Stimulated activated CD4-positive, alpha-beta T cell treated with anti-CD3 and anti-CD28 coated beads, Interleukin-12 subunit alpha, Interleukin-12 subunit beta, amount 100 ng/mL, for 48 hours (primary cell): ENCODE data around the gene ZNF439.
"Not testable (repeated sequence)": the region's sequence is repeated elsewhere in the genome, so short reads cannot be mapped to it uniquely, and the experiment has no call there.

Experiments used
- DNase-seq, 3 donors: peaks; one replicate each; pipeline ENCODE4 v3.0.0-alpha.2; 2020; ENCODE audit warnings: low read depth in 2 of 3, low spot score in 1 of 3

ZNF439 gene

GRCh38 chr19:11848594-11849469, at the start of gene ZNF439:
ZNF439 (plus strand) TSS chr19:11848726; CDS start chr19:11848868, 142 bp downstream.
- DNase-seq, result peak; percentile 74 to 87 (median 86)

DNA sequence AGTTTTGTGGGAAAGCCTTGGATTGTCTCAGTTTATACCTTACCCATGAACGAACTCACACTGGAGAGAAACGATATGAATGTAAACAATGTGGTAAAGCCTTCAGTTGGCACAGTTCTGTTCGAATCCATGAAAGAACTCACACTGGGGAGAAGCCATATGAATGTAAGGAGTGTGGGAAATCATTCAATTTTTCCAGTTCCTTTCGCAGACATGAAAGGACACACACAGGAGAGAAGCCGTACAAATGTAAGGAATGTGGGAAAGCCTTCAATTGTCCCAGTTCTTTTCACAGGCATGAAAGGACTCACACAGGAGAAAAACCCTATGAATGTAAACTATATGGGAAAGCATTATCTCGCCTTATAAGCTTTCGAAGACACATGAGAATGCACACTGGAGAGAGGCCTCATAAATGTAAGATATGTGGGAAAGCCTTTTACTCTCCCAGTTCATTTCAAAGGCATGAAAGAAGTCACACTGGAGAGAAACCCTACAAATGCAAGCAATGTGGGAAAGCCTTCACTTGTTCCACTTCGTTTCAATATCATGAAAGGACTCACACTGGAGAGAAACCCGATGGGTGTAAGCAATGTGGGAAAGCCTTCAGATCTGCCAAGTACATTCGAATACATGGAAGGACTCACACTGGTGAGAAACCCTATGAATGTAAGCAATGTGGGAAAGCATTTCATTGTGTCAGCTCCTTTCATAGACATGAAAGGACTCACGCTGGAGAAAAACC, 42.0 kb upstream of the ZNF439 start:
- DNase-seq, result no peak

- no peak for DNase-seq
These were observed 41.5 kb upstream of the ZNF439 start for GRCh38 chr19:11807099-11807380.

- DNase-seq, result no peak
These were observed 34.9 kb upstream of the ZNF439 start for GRCh38 chr19:11813703-11814028.

DNA sequence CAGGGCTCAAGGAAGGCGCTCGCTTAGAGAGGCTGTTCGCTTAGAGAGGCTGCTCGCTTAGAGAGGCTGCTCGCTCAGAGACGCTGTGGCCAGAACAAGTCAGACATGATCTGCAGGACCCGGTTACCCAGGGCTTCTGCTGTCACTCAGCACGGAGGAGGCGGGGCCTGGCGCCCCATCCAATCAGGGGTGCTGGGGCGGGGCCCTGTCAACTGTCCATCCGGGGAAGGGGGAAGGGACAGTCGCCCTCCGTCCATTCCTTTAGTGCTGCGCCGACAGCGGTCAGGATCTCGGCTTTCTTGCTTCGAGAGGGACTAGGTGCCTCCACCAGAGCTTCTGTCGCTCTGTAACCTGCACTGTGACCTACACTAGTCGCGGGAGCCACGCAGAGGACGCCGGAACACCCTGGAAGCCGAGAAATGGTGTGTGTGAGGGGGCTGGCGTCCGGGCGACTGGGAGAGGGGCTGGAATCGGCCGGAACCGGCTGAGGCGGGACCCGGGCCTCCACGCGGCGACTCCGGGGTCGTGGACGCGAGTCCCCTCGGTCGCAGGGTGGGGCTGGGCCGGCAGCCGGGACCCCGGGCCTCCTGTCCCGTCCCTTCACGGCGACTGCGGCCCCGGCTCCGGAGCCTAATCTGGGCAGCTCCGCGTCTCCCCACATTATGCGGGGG, 34.4 kb upstream of the ZNF439 start, which contains the start of gene ZNF440:
ZNF440 (plus strand) TSS at position 245 of the 671 bp plus-strand sequence; CDS start at position 420, 175 bp downstream.
- DNase-seq, result peak; percentile 78 to 87 (median 87)

- DNase-seq, result no peak
These were observed 33.9 kb upstream of the ZNF439 start for GRCh38 chr19:11814700-11815035.

DNA sequence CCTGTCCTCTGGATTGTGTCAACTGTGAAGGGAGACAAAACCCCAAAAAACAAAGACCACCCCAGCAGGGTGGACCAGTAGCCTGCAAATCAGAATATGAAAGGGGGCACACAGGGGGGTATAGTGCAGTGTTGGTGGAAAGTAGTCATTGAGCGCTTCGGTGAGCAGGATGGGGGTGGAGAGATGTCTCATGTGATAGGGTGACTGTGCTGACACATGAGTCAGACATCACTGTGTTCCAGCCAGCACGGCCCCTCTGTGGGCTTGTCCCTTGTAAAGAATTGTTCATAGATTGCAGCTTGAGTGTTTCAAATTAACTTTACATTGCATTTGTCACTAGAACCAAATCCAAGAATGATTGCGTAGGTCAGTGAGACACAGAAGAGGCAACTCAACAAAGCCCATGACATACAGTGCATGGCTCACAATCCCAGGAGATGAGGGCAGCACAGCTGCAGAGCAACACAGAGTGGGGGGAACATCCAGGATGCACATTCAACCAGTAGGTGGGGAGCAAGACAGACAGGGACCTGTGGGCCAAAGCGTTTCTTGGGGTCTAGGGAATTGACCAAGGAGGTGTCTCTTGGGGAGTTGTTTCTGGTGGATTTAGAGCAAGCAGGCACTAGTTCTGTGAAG, 26.9 kb upstream of the ZNF439 start:
- DNase-seq, result no peak

DNA sequence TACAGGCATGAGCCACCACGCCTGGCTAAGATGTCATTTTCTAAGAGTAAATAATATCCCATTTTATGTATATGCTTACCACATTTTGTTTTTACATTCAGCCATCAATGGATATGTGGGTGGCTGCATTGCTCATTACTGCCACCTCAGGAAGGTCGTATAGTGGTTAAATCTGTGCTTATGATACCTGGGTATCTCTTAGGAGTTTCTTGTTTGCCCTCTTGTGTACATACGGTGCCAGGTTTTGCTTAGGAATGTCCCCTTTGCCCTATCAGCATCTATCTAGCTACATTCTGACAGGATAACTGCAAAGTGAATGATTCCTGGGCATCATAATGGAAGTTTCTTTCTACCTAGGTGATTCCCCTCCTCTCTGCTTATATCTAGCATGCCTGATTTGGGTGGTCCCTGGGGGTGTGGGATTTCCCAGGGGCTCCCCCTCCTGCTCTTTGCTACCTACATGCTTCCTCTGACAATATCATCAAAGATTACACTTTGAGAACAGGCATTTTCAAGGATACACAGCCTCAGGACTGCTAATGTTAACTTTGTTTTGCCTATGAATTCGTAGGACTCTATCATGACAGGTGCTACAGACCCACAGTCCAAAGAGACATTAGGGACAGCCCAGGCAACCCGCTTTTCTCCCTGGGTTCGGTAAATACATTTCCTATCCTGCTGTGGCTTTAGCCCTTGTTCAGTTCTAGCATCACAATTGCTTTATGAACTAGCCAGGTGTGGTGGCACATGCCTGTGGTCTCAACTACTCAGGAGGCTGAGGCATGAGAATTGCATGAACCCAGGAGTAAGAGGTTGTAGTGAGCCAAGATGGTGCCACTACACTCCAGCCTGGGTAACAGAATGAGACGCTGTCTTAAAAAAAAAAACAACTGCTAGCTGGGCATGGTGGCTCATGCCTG, 19.3 kb upstream of the ZNF439 start:
- not testable (repeated sequence) for DNase-seq

GRCh38 chr19:11832253-11832912, 16.1 kb upstream of the ZNF439 start:
- DNase-seq, result no peak

DNA sequence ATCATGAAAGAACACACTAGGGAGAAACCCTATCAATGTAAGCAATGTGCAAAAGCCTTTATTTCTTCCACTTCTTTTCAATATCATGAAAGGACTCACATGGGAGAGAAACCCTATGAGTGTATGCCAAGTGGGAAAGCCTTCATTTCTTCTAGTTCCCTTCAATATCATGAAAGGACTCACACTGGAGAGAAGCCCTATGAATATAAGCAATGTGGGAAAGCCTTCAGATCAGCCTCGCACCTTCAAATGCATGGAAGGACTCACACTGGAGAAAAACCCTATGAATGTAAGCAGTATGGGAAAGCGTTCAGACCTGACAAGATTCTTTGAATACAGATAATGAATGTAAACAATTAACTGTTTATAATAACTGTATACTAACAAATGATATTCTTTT, 15.0 kb upstream of the ZNF439 start:
- DNase-seq, result no peak

DNA sequence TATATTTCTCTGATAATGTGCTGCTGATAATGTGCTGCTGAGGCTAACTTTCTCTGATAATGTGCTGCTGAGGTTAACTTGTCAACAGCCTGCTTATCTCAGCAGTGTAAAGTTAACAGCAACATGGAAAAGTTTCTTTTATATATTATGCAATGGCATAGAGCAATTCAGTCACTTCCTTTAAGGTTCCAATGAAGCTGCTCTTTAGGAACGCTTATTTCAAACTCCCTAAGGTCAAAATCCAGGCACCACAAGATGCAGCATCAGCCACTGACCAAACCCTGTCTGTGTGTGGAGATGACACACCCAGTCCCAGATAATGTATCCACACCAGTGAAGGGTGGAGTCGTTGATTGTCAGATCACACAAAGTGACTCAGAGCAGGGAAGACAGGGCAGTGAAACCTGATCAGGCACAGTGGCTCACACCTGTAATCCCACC, 12.9 kb upstream of the ZNF439 start:
- not testable (repeated sequence) for DNase-seq

DNA sequence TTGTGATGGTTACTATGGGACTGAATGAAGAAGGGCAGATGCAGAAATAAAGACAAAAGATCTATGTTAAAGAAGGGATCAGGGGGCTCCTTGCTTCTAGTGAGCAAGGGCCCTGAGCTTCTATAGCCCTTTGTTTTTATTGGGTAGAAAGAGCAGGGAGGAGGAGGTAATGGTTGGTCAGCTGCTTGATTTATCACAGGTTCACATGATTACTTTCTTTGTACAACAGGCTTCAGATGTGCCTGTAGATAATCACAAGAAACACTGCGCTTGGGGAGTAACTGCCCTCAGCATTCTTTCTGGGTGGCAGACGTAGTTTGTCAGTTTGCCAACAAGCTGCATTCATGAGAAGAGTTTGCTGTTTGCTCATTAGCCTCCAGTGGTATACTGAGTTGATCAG, 4.8 kb upstream of the ZNF439 start:
- no peak for DNase-seq

DNA sequence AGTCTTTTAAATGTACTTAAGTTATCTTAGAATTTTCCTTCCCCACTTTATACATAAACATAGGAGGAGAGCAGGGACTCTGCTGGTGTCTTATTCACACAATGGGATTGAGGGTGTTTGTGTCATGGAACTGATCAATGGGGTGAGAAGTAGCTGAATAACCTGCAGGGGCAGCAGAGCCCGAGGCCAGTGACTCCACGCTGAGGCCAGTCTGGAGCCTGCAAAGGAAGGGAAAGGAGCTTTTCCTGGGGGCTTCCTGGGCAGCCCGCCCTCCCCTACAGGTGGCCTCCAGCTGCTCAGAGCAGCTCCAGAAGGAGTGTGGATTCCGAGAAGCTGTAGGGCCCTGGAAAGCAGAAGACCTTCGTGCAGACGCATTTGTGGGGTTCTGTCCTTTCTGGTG, 911 bp upstream of the ZNF439 start:
- DNase-seq, result not testable (repeated sequence)

DNA sequence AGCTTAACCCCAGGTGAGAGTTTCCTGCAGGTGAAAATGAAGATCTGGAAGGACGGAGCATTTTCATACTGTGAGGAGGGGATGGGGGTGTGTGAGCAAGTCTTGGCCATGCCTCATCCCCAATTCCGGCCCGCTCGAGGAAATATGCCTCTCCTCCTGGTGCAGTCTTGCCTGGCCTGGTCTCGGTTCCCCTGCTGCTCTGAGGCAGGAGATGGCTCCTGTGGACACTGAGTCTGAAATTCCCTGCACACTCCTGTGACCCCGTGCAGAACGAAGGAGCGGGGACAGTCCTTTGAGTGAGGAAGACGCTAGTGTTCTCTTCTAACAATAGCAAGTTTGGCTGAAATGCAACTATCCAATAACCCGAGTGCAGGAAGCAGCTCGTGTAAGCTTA, 329 bp upstream of the ZNF439 start:
- DNase-seq, result no peak

DNA sequence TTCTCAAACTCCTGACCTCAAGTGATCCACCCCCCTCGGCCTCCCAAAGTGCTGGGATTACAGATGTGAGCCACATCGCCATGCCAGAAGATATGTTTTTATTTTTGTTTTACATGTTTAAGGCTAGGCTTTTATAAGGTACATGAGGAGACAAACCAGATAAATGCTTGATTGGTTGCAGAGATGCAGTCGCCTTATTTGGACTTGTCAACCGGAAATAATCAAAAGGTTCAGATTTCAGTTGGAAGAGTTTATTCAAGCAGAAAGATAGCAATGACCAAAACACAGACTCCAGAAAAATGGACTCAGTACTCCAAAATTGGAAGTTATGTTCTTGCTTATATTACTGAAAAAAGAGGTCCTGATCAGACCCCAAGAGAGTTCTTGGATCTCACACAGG, 1.8 kb downstream of the ZNF439 start:
- DNase-seq, result not testable (repeated sequence)

DNA sequence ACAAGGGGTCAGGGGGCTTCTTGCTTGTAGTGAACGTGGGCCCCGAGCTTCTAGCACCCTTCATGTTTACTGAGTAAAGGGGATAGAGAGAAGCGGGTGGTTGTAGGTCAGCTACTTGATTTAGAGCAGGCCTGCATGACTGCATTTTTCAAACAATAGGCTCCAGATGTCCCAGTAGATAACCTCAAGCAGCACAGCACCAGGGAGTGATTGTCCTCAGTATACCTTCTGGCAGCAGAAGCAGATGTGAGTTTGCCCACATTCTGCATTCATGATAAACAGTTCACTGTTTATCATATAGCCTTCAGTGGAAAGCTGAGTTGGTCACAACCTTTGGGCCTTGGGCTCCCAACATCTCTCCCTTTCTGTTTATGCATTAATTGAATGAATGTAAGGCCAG, 4.8 kb downstream of the ZNF439 start:
- DNase-seq, result no peak

DNA sequence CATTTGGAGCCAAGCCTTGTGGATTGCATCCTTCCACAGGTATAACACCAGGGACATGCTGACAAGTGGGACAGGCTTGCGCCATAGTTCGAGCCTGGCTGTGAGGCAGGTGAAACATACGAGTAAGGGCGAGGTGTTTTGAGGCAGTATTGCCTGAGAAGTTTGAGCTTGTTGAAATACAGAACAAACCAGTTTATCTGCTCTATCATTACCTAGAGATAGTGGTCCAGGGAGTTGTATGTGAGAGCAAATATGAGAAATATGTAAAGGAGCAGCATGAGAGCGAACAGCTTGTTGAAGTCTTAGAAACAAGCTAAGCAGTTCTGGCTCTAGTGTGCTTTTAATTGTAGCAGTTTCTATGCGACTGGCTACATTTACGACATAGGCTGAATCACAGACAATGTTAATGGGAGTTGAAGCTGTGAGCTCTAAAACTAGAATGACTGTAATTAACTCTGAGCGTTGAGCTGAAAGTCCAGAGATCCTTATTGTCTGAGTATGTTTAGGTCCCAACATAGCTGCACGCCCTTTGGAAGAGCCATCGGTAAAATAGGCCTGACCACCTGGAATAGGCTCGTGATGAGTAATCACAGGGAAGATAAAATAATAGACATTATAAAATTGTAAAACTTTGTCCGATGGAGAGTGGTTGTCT, 8.2 kb downstream of the ZNF439 start:
- no peak for DNase-seq

DNA sequence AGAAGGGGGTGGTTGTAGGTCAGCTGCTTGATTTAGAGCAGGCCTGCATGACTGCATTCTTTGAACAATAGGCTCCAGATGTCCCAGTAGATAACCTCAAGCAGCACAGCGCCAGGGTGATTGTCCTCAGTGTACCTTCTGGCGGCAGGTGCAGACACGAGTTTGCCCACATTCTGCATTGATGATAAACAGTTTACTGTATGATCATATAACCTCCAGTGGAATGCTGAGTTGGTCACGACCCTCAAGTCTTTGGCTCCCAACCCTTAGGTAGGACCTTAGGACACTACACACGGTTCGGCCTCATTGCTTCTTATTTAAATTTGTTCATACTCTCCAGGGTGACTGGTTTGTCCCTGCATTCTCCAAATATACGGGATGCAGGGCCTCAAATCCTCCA, 12.2 kb downstream of the ZNF439 start:
- DNase-seq, result no peak

GRCh38 chr19:11861301-11861700, 12.8 kb downstream of the ZNF439 start:
- DNase-seq, result no peak
